HUES64 (cell line): ENCODE data around the gene RAB3IL1.

ENCODE experiments used
- H3K27ac ChIP-seq: 2 replicates; pipeline ENCODE4 v1.7.0; 2013; ENCODE audit warnings: low read depth, low read length, inconsistent platforms
- H3K27me3 ChIP-seq: 2 replicates; pipeline ENCODE4 v1.6.1; 2013; ENCODE audit warnings: mild to moderate bottlenecking, low read length; ENCODE audit not compliant: insufficient read depth
- H3K36me3 ChIP-seq: 2 replicates; pipeline ENCODE4 v1.6.1; 2013; ENCODE audit warnings: mild to moderate bottlenecking, low read length; ENCODE audit not compliant: insufficient read depth
- H3K4me1 ChIP-seq: 2 replicates; pipeline ENCODE4 v1.6.1; 2013; ENCODE audit warnings: mild to moderate bottlenecking, low read length, moderate library complexity; ENCODE audit not compliant: insufficient read depth
- H3K4me3 ChIP-seq: 2 replicates; pipeline ENCODE4 v1.5.1; 2013; ENCODE audit warnings: mild to moderate bottlenecking, low read length, moderate library complexity
- H3K9ac ChIP-seq: 2 replicates; pipeline ENCODE4 v1.6.1; 2013; ENCODE audit warnings: mild to moderate bottlenecking, low read depth, low read length
- H3K9me3 ChIP-seq: 2 replicates; pipeline ENCODE4 v1.6.1; 2013; ENCODE audit warnings: low read depth, low read length; ENCODE audit not compliant: insufficient read depth
- WGBS: fragments of 150-250, 120-280 bp; methylation state at CpG from one replicate; pipeline ENCODE4 v1.1.7; 2013; ENCODE audit warnings: missing lambda C conversion rate; 5-methylcytosine and 5-hydroxymethylcytosine counted together

Gene RAB3IL1

DNA sequence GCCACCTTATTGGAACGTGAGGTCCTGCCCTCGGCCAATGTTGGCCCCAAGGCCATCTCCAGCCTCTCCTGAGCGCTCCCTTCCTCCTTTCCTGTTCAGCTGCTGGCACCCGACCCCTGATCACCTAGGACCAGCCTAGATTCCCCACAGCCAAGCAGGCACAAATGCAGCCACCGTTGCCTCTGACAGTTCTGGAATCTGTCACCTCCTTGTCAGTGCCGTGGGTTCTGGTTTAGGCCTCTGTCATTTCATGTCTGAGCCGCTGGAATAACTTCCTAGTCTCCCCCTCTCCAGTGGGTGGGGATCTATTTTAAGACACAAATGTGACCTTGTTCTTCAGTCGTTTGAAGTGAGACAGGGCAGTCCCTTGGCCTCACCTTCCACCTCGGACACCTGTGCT, 55.7 kb downstream of the RAB3IL1 start:
- Histone ChIP-seq H3K27me3 (no peaks in the 10 kb centered on the region), H3K36me3 (peaks cover 93% of the 10 kb centered on the region), H3K27ac (no peak overlapping the region), H3K9me3 (no peaks in the 10 kb centered on the region), H3K9ac (no peak overlapping the region), H3K4me1 (no peaks in the 10 kb centered on the region), H3K4me3 (no peak overlapping the region)
- WGBS, result 84% methylated on average over 9 of the region's 9 CpGs

DNA sequence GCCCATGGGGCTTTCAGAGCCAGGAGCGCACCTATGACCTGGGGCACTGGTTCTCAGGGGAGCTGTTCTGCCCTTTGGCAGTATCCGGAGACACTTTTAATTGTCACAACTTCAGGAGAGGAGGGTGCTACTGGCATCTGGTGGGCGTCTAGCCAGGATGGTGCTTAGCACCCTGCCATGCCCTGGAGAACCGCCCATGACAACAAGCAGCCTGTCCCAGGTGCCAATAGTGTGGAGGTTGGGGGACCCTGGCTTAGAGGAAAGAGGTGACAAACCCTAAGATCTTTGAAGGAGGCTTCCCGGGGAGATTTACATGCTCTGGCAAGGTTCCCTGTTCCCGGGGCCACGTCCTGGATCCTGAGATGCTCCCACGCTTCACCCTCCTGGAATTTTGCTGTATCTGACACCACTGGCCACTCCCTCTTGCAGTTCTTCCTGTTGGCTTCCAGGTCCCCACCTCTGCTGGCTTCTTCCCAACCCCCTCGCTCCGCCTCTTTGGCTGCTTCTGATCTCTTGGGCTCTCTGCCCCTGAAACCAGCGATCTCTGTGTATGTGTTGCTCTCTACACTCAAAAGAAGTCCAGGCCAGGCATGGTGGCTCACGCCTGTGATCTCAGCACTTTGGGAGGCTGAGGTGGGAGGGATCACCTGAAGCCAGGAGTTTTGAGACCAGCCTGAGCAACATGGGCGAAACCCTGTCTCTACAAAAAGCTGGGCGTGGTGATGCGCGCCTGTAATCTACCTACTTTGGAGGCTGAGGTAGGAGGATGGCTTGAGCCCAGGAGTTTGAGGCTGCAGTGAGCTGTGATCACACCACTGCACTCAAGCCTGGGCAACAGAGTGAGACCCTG, 57.1 kb downstream of the RAB3IL1 start:
- Histone ChIP-seq H3K4me1 (no peaks in the 10 kb centered on the region), H3K4me3 (no peak overlapping the region), H3K27ac (no peak overlapping the region), H3K36me3 (peaks cover 93% of the 10 kb centered on the region), H3K9ac (no peak overlapping the region), H3K9me3 (no peaks in the 10 kb centered on the region), H3K27me3 (no peaks in the 10 kb centered on the region)
- 96% methylated on average over 16 of the region's 16 CpGs for WGBS

DNA sequence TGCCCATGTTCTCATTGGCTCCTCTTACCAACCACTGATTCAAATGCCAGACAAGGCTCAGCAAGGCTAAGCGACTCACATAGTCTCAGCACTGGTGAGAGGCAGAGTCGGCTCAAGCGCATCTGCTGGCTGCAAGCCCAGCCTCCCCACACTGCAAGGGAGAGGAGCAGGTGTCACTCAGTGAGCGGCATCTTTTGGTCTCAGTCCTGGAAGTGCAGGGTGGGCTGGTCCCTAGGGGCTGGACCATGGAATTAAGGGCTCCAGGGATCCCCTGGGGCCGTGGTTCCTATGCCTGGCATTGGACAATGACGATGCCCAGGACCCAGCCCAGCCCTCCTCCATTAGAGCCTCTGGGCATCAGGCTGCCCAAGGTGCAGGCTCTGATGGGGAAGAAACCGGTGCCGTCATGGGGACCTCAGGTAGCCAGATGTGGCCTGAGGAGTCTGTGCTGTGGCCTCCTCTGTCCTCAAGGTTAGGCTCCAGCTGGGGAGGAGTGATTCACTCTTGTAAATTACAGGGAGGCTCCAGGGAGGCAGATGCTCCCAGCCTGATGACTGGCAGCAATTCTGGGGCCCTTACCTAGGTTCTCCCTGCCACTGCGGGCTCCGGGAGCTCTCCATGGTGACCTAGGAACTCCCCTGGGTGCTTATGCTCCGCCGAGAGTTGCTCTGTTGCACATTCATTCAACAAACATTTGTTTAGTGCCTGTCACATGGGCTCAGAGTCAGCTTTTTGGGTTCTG, 61.3 kb downstream of the RAB3IL1 start:
- no peak overlapping the region for H3K9ac ChIP-seq
- H3K9me3 ChIP-seq, result no peaks in the 10 kb centered on the region
- H3K27ac ChIP-seq, result no peak overlapping the region
- 97% methylated on average over 12 of the region's 12 CpGs for WGBS
- no peaks in the 10 kb centered on the region for H3K27me3 ChIP-seq
- no peak overlapping the region for H3K4me3 ChIP-seq
- peaks cover 95% of the 10 kb centered on the region for H3K36me3 ChIP-seq
- H3K4me1 ChIP-seq, result no peaks in the 10 kb centered on the region

DNA sequence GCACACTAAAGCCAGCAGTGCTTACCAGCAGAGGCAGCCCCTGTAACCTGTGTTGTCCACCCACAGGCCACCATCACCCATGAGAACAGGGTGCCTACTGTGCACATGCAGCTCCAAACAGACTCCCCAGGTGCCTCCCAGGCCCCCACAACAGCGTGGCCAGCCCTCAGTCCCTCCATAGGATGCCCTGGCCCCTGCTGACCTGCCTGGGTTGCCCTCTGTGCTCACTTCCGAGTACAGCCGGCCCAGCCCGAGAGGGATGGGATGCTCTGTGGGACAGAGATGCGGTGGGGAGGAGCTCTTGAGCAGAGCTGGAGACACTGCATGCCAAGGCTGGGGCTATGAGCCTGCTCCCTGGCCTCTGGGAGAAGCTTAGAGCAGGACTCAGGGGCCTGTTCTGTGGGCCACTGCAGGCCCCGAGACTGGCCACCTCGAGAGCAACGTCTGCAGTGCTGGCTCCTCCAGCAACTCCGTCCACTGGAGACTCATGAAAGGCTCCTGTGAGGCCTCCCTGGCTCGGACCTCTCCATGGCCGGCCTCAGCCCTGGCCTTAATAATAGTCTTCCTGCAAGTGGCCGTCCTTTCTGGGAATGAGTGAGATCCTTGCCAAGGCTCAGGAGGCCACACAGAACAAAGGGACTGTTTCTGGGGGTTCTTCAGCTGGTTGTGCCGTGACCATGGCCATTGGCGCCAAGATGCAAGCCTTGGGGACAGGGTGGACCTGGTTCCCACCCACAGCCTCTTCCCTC, 62.2 kb downstream of the RAB3IL1 start:
- H3K9me3 ChIP-seq, result no peaks in the 10 kb centered on the region
- H3K4me3 ChIP-seq, result no peak overlapping the region
- no peak overlapping the region for H3K9ac ChIP-seq
- 94% methylated on average over 14 of the region's 14 CpGs for WGBS
- H3K36me3 ChIP-seq, result peaks cover 96% of the 10 kb centered on the region
- no peak overlapping the region for H3K27ac ChIP-seq
- H3K27me3 ChIP-seq, result no peaks in the 10 kb centered on the region
- no peaks in the 10 kb centered on the region for H3K4me1 ChIP-seq

DNA sequence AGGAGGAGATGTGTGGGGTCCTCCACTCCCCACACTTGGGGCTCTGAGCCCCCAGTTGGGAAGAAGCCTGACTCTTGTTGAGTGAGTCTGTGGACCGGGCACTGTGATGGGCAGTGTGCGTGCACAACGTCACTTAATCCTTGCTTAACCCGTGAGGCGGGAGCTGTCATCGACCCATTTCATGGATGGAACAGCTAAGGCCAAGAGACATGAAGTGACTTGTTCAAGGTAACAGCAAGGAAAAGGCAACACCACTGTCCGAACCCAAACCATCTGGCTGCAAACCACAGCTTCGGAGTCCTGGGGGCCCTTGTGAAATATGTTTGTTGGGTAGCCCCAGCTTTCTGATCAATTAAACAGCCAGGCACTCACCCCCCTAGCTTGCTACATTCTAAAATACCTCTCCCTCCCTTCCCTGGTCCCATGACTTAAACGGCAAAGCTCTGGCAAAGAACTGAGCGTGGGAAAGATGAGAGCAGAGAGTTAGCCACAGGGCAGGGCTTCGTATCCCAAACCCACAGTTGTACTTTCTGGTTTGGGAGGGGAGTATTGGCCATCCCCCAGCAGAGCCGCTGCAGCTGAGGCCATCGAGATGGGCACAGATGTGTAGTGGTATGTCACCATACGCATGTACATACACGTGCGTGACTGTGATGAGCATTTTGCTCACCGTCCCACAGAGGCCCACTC, 63.0 kb downstream of the RAB3IL1 start:
- H3K4me3 ChIP-seq, result no peak overlapping the region
- no peak overlapping the region for H3K9ac ChIP-seq
- no peaks in the 10 kb centered on the region for H3K27me3 ChIP-seq
- H3K9me3 ChIP-seq, result no peaks in the 10 kb centered on the region
- no peak overlapping the region for H3K27ac ChIP-seq
- WGBS, result 97% methylated on average over 17 of the region's 17 CpGs
- H3K36me3 ChIP-seq, result peaks cover 96% of the 10 kb centered on the region
- no peaks in the 10 kb centered on the region for H3K4me1 ChIP-seq

DNA sequence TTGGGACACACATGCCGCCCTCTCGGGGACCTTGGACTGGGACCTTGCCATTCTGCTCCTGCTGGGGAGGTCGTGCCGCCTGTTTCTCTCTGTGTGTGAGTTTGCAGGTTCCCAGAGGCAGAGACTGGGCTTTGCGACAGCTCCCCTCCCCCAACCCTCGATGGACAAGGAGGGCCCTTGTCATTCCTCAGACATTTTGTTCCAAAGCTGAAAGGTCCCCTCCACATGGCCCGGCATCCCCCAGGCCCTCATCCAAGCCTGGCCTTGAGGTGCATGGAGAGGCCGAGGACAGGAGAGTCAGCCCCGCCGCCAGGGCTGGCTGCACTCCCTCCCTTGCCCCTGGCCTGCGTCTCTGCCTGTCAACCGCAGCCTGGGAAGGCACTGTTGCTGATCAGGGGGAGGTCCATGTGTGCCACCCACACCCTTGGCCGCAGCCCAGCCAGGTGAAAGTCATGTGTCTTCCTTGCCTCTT, 63.6 kb downstream of the RAB3IL1 start:
- Histone ChIP-seq H3K4me1 (no peaks in the 10 kb centered on the region), H3K27ac (no peak overlapping the region), H3K4me3 (no peak overlapping the region), H3K27me3 (no peaks in the 10 kb centered on the region), H3K9ac (no peak overlapping the region), H3K9me3 (no peaks in the 10 kb centered on the region), H3K36me3 (peaks cover 96% of the 10 kb centered on the region)
- 90% methylated on average over 13 of the region's 13 CpGs for WGBS

DNA sequence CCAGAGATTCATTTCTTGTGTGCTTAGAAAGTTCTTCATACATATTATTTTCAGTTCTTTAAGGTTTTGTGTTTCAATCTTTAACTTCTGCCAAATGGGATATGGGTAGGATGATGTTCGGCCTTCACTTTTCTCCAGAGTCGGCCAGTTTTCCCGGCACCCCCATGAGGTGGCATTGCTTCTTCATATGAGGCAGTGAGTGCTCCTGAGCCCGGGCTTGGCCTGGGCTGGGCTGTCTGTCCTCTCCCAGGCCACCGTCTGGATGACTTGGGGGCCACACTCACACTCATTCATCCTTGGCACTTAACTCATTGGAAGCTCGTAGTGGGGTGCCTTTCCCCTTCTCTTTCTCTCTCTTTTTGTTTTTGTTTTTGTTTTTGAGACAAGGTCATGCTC, 65.5 kb downstream of the RAB3IL1 start:
- 96% methylated on average over 6 of the region's 6 CpGs for WGBS

DNA sequence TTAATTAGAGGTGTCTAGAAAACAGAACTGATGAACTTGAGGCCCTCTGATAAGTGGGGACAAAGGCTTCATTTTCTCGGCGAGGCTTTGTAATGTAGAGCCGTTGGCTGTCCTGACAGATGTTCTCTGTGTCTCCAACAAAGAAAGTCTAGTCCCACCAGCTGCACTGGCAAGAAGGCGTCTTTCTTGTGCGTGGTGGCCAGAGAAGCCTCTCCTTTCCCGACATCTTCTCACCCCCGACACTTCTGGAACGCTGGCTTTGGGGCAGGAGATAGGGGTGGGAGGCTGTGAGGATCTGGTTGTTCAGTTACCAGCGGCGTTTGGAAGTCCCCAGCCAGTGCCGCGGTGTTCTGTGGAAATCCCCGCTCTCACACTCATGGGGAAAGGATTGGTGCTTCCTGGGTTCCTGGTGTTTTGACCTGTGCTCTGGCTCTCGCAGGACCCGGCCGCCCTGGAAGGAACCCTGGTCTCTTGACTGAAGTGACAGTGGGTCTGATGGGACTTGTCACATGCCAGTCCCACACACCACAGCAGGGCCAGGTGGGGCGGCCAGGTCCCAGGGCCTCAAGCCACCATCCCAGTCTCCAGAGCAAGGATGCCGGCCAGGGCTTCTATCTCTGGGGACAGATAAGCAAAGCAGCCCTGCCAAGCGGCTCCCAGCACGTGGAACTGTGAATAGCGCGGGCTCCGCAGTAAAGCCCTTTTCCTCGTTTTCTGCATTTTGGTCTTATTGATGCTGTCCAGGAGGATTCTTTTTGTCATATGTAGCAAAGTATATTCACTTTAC, 66.1 kb downstream of the RAB3IL1 start:
- Histone ChIP-seq H3K4me3 (no peak overlapping the region), H3K36me3 (peaks cover 97% of the 10 kb centered on the region), H3K4me1 (no peaks in the 10 kb centered on the region), H3K9me3 (no peaks in the 10 kb centered on the region), H3K27me3 (no peaks in the 10 kb centered on the region), H3K9ac (no peak overlapping the region), H3K27ac (no peak overlapping the region)
- 96% methylated on average over 24 of the region's 24 CpGs for WGBS

More for the DNA sequence above, 65.5 kb downstream of the RAB3IL1 start:
- Histone ChIP-seq H3K4me3 (no peak overlapping the region), H3K9ac (no peak overlapping the region), H3K27ac (no peak overlapping the region), H3K4me1 (no peaks in the 10 kb centered on the region), H3K27me3 (no peaks in the 10 kb centered on the region), H3K36me3 (peaks cover 98% of the 10 kb centered on the region), H3K9me3 (no peaks in the 10 kb centered on the region)

DNA sequence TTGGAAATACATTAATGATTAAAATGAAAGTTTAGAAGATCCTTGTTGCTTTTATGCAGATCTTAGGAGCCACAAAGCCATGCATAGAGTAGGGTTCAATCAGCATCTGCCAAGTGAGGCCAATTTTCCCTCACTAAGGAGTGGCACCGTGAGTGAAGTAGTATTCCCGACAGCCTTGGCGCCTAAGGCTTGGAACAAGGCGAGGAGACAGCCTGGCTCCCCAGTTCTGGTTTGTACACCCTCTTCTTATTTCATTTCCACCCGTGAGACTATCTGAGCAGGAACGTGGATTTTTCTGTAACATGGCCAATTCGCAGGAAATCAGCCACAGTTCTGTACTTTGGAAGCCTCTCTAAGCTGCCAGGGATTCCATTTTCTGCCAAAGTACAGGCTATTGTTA, 66.7 kb downstream of the RAB3IL1 start:
- 96% methylated on average over 7 of the region's 7 CpGs for WGBS
- peaks cover 97% of the 10 kb centered on the region for H3K36me3 ChIP-seq
- H3K4me3 ChIP-seq, result no peak overlapping the region

DNA sequence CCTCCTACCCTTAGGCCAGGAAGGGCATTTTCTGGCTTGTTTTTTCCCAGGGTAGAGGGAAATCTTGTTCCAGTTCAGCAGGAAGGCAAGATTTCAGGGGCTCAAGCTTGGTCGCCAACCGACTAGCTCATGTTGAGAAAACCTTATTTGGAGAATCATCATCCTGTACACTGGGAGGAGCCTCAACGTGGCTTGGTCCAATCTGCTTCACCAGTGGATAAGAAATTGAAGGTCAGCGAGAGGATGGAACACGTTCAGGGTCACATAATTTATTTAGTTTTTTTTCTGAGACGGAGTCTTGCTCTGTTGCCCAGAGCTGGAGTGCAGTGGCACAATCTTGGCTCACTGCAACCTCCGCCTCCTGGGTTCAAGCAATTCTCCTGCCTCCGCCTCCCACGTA, 68.7 kb downstream of the RAB3IL1 start:
- Histone ChIP-seq H3K36me3 (peaks cover 95% of the 10 kb centered on the region), H3K9ac (no peak overlapping the region), H3K27ac (no peak overlapping the region), H3K4me3 (no peak overlapping the region), H3K4me1 (no peaks in the 10 kb centered on the region), H3K9me3 (no peaks in the 10 kb centered on the region), H3K27me3 (no peaks in the 10 kb centered on the region)
- whole genome bisulfite sequencing, result 98% methylated on average over 9 of the region's 9 CpGs

More for the DNA sequence above, 66.7 kb downstream of the RAB3IL1 start:
- Histone ChIP-seq H3K27me3 (no peaks in the 10 kb centered on the region), H3K27ac (no peak overlapping the region), H3K9ac (no peak overlapping the region), H3K4me1 (no peaks in the 10 kb centered on the region), H3K9me3 (no peaks in the 10 kb centered on the region)
